NT2/D1 (cell line): ENCODE measurements around the gene METTL1.

ENCODE experiments used
- SUZ12 ChIP-seq: IDR thresholded peaks from 2 replicates; pipeline ENCODE4 v1.6.1; 2011; ENCODE audit not compliant: insufficient read length, insufficient read depth; ENCODE audit errors: extremely low read depth
- YY1 ChIP-seq: IDR thresholded peaks from 2 replicates; pipeline ENCODE4 v1.6.1; 2011; ENCODE audit not compliant: insufficient read length, insufficient read depth
- ZNF274 ChIP-seq: IDR thresholded peaks from 2 replicates; pipeline ENCODE4 v1.6.1; 2011; ENCODE audit warnings: mild to moderate bottlenecking, low read depth, low read length

GRCh38 chr12:57755194-57755453 lies 16.8 kb downstream of the METTL1 start:
- TF ChIP-seq ZNF274 (no peak), SUZ12 (no peak), YY1 (no peak)
